Hepatocyte (in vitro differentiated cells): ENCODE results near the gene SERPINB12. TPM values are rescaled to one million over a fixed set of nuclear protein-coding genes. Genes with fewer than 3 reads are reported as not detected.

Source experiments
- DNase-seq: peaks from one replicate; pipeline ENCODE4 v3.0.0-alpha.2; 2016; ENCODE audit warnings: low spot score
- H2AFZ ChIP-seq: fragments of 200-600 bp; sonication (generic); 2 replicates; pipeline ENCODE4 v1.6.0; 2016; ENCODE audit warnings: antibody characterized with exemption, mild to moderate bottlenecking
- H3K27ac ChIP-seq: fragments of 200-600 bp; sonication (generic); 2 replicates; pipeline ENCODE4 v1.5.1; 2016; ENCODE audit warnings: mild to moderate bottlenecking
- H3K27me3 ChIP-seq: fragments of 200-600 bp; sonication (generic); 2 replicates; pipeline ENCODE4 v1.6.1; 2016
- H3K36me3 ChIP-seq: fragments of 200-600 bp; sonication (generic); replicated peaks from 2 replicates; pipeline ENCODE4 v1.5.1; 2016; ENCODE audit warnings: low read depth; ENCODE audit not compliant: insufficient read depth
- H3K4me1 ChIP-seq: fragments of 200-600 bp; sonication (generic); 2 replicates; pipeline ENCODE4 v1.5.1; 2016; ENCODE audit warnings: mild to moderate bottlenecking, moderate library complexity; ENCODE audit not compliant: insufficient read depth
- H3K4me2 ChIP-seq: fragments of 200-600 bp; sonication (generic); 2 replicates; pipeline ENCODE4 v1.6.0; 2016
- H3K4me3 ChIP-seq: fragments of 200-600 bp; sonication (generic); 2 replicates; pipeline ENCODE4 v1.5.1; 2016; ENCODE audit warnings: mild to moderate bottlenecking
- H3K79me2 ChIP-seq: fragments of 200-600 bp; sonication (generic); 2 replicates; pipeline ENCODE4 v1.6.0; 2017; ENCODE audit warnings: mild to moderate bottlenecking
- H3K9me2 ChIP-seq: fragments of 200-600 bp; sonication (generic); replicated peaks from 2 replicates; pipeline ENCODE4 v1.6.0; 2017; ENCODE audit warnings: mild to moderate bottlenecking; ENCODE audit not compliant: insufficient read depth
- H3K9me3 ChIP-seq: fragments of 200-600 bp; sonication (generic); 2 replicates; pipeline ENCODE4 v1.5.1; 2016; ENCODE audit warnings: low read depth, mild to moderate bottlenecking
- H4K20me1 ChIP-seq: fragments of 200-600 bp; sonication (generic); 2 replicates; pipeline ENCODE4 v1.6.0; 2016; ENCODE audit warnings: mild to moderate bottlenecking; ENCODE audit not compliant: insufficient read depth, poor library complexity, severe bottlenecking
- CTCF ChIP-seq: fragments of 200-600 bp; sonication (generic); IDR thresholded peaks from 2 replicates; pipeline ENCODE4 v1.5.1; 2016; ENCODE audit warnings: antibody characterized with exemption, mild to moderate bottlenecking; ENCODE audit not compliant: poor library complexity
- EZH2 ChIP-seq: fragments of 200-600 bp; sonication (generic); IDR thresholded peaks from 2 replicates; pipeline ENCODE4 v1.6.1; 2016; ENCODE audit warnings: antibody characterized with exemption, mild to moderate bottlenecking, borderline replicate concordance
- EZH2phosphoT487 ChIP-seq: fragments of 200-600 bp; sonication (generic); IDR thresholded peaks from one replicate; pipeline ENCODE4 v1.6.1; 2018; ENCODE audit warnings: antibody characterized with exemption, mild to moderate bottlenecking, low read depth, moderate library complexity; ENCODE audit not compliant: unreplicated experiment, severe bottlenecking
- WGBS: methylation state at CpG from one replicate; pipeline ENCODE4 v1.1.6; 2016; ENCODE audit warnings: low lambda C conversion rate; ENCODE audit errors: missing lambda C conversion rate; 5-methylcytosine and 5-hydroxymethylcytosine counted together
- polyA plus RNA-seq: library from polyadenylated mRNA; unstranded; fragments of >200 nt; fragmentation: Nextera tagmentation; extraction: Ambion mirVana; gene quantifications from 2 replicates; pipeline ENCODE4 v1.2.1, GENCODE V29; 2016
- total RNA-seq: library from RNA; depleted of rRNA; stranded (reverse); fragments of >200 nt; gene quantifications from 2 replicates; pipeline ENCODE4 v1.2.3, GENCODE V29; 2014

Gene SERPINB12
- total and polyA plus RNA-seq, 2 experiments from 2014 or later, result not detected

- Histone ChIP-seq H3K9me2 (no peaks in the 10 kb centered on the region), H3K4me3 (no peak overlapping the region), H3K27ac (no peak overlapping the region), H3K4me2 (no peak overlapping the region), H3K36me3 (no peaks in the 10 kb centered on the region), H2AFZ (no peak overlapping the region), H3K27me3 (no peaks in the 10 kb centered on the region), H3K4me1 (no peaks in the 10 kb centered on the region), H4K20me1 (no peaks in the 10 kb centered on the region), H3K79me2 (no peaks in the 10 kb centered on the region), H3K9me3 (no peaks in the 10 kb centered on the region)
- WGBS, result 85% methylated on average over 1 of the region's 1 CpG
- TF ChIP-seq EZH2 (no peak), EZH2phosphoT487 (no peak), CTCF (no peak)
- no peak for DNase-seq
These were observed 22.4 kb downstream of the SERPINB12 start for GRCh38 chr18:63564561-63564960.

GRCh38 chr18:63567276-63567675, 25.1 kb downstream of the SERPINB12 start:
- Histone ChIP-seq H3K79me2 (no peaks in the 10 kb centered on the region), H4K20me1 (no peaks in the 10 kb centered on the region), H2AFZ (no peak overlapping the region), H3K36me3 (no peaks in the 10 kb centered on the region), H3K4me3 (no peak overlapping the region), H3K9me3 (no peaks in the 10 kb centered on the region), H3K4me1 (no peaks in the 10 kb centered on the region), H3K27ac (no peak overlapping the region), H3K9me2 (no peaks in the 10 kb centered on the region), H3K4me2 (no peak overlapping the region), H3K27me3 (no peaks in the 10 kb centered on the region)
- no peak for DNase-seq
- WGBS, result 84% methylated on average over 5 of the region's 5 CpGs
- no peak for TF ChIP-seq EZH2phosphoT487
- TF ChIP-seq EZH2, result no peak
- no peak for TF ChIP-seq CTCF

GRCh38 chr18:63567825-63568224, 25.7 kb downstream of the SERPINB12 start:
- H3K9me3 ChIP-seq, result no peaks in the 10 kb centered on the region
- H3K27ac ChIP-seq, result no peak overlapping the region
- H2AFZ ChIP-seq, result no peak overlapping the region
- H3K79me2 ChIP-seq, result no peaks in the 10 kb centered on the region
- no peak for DNase-seq
- WGBS, result 83% methylated on average over 9 of the region's 9 CpGs
- TF ChIP-seq CTCF, result no peak
- no peak for TF ChIP-seq EZH2phosphoT487
- no peak for TF ChIP-seq EZH2
- no peak overlapping the region for H3K4me3 ChIP-seq
- H3K36me3 ChIP-seq, result no peaks in the 10 kb centered on the region
- H3K9me2 ChIP-seq, result no peaks in the 10 kb centered on the region
- H3K27me3 ChIP-seq, result no peaks in the 10 kb centered on the region
- H3K4me1 ChIP-seq, result no peaks in the 10 kb centered on the region
- H3K4me2 ChIP-seq, result no peak overlapping the region
- no peaks in the 10 kb centered on the region for H4K20me1 ChIP-seq

- H3K9me3 ChIP-seq, result no peaks in the 10 kb centered on the region
- H2AFZ ChIP-seq, result no peak overlapping the region
- no peak overlapping the region for H3K4me3 ChIP-seq
- WGBS, result 85% methylated on average over 6 of the region's 6 CpGs
- no peaks in the 10 kb centered on the region for H3K27me3 ChIP-seq
- H3K79me2 ChIP-seq, result no peaks in the 10 kb centered on the region
- H3K4me1 ChIP-seq, result no peaks in the 10 kb centered on the region
- DNase-seq, result no peak
- TF ChIP-seq EZH2phosphoT487 (no peak), CTCF (no peak), EZH2 (no peak)
- no peak overlapping the region for H3K4me2 ChIP-seq
- no peak overlapping the region for H3K27ac ChIP-seq
- H3K9me2 ChIP-seq, result no peaks in the 10 kb centered on the region
- H3K36me3 ChIP-seq, result no peaks in the 10 kb centered on the region
- no peaks in the 10 kb centered on the region for H4K20me1 ChIP-seq
These were observed 28.6 kb downstream of the SERPINB12 start for GRCh38 chr18:63570721-63571120.
